Measurements from ENCODE around the gene ECSCR. TPM values are rescaled to one million over a fixed set of nuclear protein-coding genes. Genes with fewer than 3 reads are reported as not detected.

ECSCR gene
- total RNA-seq, 1 experiment from 2014 or later: not detected

DNA sequence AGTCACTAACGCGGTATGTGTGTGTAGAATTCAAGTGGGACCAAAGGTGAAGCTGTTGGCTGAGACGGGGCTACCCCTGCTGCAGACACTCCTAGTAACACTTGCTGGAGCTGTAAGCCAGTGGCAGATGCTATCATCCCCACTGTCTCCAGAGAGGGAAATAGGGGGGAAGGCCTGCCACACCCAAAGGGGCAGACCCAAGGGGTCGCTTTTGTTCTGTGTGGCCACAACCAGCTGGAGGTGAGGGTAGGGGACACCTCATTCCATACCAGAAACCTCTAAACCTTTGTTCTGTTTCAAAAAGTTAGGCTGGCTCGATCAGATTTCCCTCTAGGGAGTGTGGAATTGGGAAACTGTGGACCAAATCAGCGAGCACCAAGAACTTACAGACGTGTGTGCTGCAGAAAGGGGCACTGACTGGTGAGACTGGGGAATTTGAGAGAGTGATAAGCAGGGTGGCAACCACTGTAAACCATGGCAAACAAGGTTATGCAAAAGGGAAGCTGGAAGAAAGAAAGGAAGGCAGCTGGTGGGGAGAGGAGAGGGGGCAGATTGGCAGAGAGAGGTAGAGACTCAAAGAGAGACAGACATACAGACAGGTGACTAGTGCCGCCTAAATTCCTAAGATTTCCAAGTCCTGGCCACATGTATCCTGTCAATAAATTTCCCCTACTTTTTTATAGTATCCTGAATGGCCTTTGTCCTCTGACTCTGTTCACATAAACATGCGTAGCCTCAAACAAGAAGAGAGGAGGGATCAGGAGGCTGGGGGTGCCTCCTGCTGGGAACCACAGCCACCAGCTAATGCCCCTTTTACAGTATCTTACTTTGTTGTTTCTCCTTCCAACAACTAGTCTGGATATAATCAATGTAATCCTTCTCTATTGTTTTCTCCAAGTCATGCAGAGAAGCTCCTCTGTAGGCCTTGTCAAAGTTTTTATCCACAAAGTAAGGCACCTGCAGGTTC, 43.0 kb downstream of the ECSCR start:
- H3K36me3 Mint-ChIP-seq (ENCODE audit: insufficient read depth, unreplicated experiment): peaks cover 33% of the 10 kb centered on the region
- no peak overlapping the region for H3K27ac Mint-ChIP-seq (ENCODE audit: low read depth, unreplicated experiment)
- H3K4me1 Mint-ChIP-seq (ENCODE audit: insufficient read depth, unreplicated experiment): no peaks in the 10 kb centered on the region
- H3K4me3 Mint-ChIP-seq (ENCODE audit: unreplicated experiment): no peak overlapping the region
- H3K27me3 Mint-ChIP-seq (ENCODE audit: insufficient read depth, unreplicated experiment): no peaks in the 10 kb centered on the region
- ChIA-PET CTCF (interaction anchor here (0.6 to 11.6 kb wide), 13 partner anchors 10 to 349 kb away, joined by 3 to 434 read pairs (median 4); partner anchors contain the start of gene SPATA24), POLR2A (interaction anchor here (0.5 to 1.5 kb wide), 5 partner anchors 13 to 95 kb away, joined by 3 to 4 read pairs (median 3); partner anchors contain the start of gene DNAJC18)
- no peaks in the 10 kb centered on the region for H3K9me3 Mint-ChIP-seq (ENCODE audit: unreplicated experiment)
- intact Hi-C loops (cut with micrococcal nuclease): no loop called here
- DNase-seq (ENCODE audit: unreplicated experiment): no peak
- no TSS peak for BruUV-seq (replicated peaks)
- TF ChIP-seq CTCF (IDR thresholded peaks at IDR 0.05; ENCODE audit: unreplicated experiment): no peak

DNA sequence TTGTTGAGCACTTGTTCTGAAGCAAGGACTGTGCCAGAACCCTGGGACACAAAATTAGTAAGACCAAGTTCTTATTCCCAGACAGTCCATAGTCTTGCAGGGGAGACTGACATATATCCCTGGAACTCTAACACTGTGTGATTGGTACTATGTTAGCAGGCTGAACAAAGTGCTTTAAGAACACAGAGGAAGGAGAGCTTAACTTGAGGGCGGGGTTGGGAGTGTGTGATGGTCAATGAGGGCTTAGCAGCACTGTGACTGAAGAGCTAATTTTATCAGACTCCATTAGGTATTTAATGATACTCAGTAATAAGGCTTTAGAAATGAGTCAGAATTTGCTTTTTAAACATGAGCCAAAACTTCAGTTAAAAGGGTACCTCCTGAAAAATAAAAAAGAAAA, 43.8 kb downstream of the ECSCR start:
- Mint-ChIP-seq H3K9me3 (ENCODE audit: unreplicated experiment) (no peaks in the 10 kb centered on the region), H3K27ac (ENCODE audit: low read depth, unreplicated experiment) (no peak overlapping the region), H3K36me3 (ENCODE audit: insufficient read depth, unreplicated experiment) (peaks cover 26% of the 10 kb centered on the region), H3K27me3 (ENCODE audit: insufficient read depth, unreplicated experiment) (no peaks in the 10 kb centered on the region), H3K4me1 (ENCODE audit: insufficient read depth, unreplicated experiment) (no peaks in the 10 kb centered on the region), H3K4me3 (ENCODE audit: unreplicated experiment) (no peak overlapping the region)
- intact Hi-C loops (cut with micrococcal nuclease): no loop called here
- POLR2A ChIA-PET: interaction anchor here (0.7 to 1.4 kb wide), 3 partner anchors 12 to 96 kb away, joined by 3 to 4 read pairs (median 3); partner anchors contain the start of gene SPATA24
- CTCF ChIA-PET: interaction anchor here (0.7 to 11.6 kb wide), 8 partner anchors 10 to 349 kb away, joined by 3 to 434 read pairs (median 4); partner anchors contain the start of gene SPATA24
- DNase-seq (ENCODE audit: unreplicated experiment): no peak
- TF ChIP-seq CTCF (IDR thresholded peaks at IDR 0.05; ENCODE audit: unreplicated experiment): no peak
- BruUV-seq (replicated peaks): no TSS peak

DNA sequence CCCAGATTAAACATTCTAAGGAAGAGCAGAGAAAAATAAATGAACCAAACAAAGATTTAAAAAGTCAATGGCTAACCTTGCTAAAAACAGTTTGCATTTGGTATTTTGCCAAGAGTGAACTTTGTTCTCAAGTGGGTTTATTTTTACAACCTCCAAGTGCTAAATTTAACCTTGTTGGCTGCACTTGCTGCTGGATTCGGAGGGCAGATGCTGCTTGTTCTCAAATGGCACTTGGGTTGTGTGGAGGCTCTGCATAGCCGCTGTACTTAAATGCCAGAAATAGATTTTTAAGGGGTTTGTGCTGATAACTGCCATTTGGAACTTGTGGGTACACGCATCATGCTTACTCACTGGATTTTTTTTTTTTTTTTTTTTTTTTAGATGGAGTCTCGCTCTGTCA, 45.3 kb downstream of the ECSCR start:
- Mint-ChIP-seq H3K27ac (ENCODE audit: low read depth, unreplicated experiment) (no peak overlapping the region), H3K4me1 (ENCODE audit: insufficient read depth, unreplicated experiment) (no peaks in the 10 kb centered on the region), H3K36me3 (ENCODE audit: insufficient read depth, unreplicated experiment) (peaks cover 19% of the 10 kb centered on the region), H3K4me3 (ENCODE audit: unreplicated experiment) (no peak overlapping the region), H3K9me3 (ENCODE audit: unreplicated experiment) (no peaks in the 10 kb centered on the region), H3K27me3 (ENCODE audit: insufficient read depth, unreplicated experiment) (no peaks in the 10 kb centered on the region)
- no peak for DNase-seq (ENCODE audit: unreplicated experiment)
- TF ChIP-seq CTCF (IDR thresholded peaks at IDR 0.05; ENCODE audit: unreplicated experiment): no peak
- ChIA-PET CTCF (interaction anchor here (0.5 to 11.6 kb wide), 3 partner anchors 36 to 326 kb away, joined by 3 to 434 read pairs (median 4); no protein-coding TSS in a partner anchor), POLR2A (no interaction called here)
- intact Hi-C loops (cut with micrococcal nuclease): no loop called here
- no TSS peak for BruUV-seq (replicated peaks)

DNA sequence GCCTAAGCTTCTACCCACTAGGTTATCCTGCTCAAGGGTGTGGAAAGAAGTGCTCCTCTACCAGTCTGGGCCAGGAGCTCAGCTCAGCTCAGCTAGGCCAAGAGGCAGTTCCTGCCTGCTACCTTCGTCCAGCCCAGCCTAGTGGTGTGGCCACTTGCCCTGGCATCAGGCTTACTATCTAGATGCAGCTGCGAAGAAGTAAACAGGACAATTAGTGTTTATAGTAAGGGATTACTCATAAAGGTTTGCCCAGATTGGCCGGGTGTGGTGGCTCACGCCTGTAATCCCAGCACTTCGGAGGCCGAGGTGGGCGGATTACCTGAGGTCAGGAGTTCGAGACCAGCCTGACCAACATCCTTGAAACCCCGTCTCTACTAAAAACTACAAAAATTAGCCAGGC, 45.9 kb downstream of the ECSCR start:
- no peaks in the 10 kb centered on the region for H3K27me3 Mint-ChIP-seq (ENCODE audit: insufficient read depth, unreplicated experiment)
- TF ChIP-seq CTCF (IDR thresholded peaks at IDR 0.05; ENCODE audit: unreplicated experiment): no peak
- no peaks in the 10 kb centered on the region for H3K4me1 Mint-ChIP-seq (ENCODE audit: insufficient read depth, unreplicated experiment)
- no peaks in the 10 kb centered on the region for H3K9me3 Mint-ChIP-seq (ENCODE audit: unreplicated experiment)
- peaks cover 16% of the 10 kb centered on the region for H3K36me3 Mint-ChIP-seq (ENCODE audit: insufficient read depth, unreplicated experiment)
- no TSS peak for BruUV-seq (replicated peaks)
- no peak for DNase-seq (ENCODE audit: unreplicated experiment)
- ChIA-PET POLR2A (interaction anchor here (1.4 kb wide), 1 partner anchor 10 kb away, joined by 4 read pairs; no protein-coding TSS in a partner anchor), CTCF (interaction anchor here (0.5 to 11.6 kb wide), 2 partner anchors 97 to 327 kb away, joined by 3 to 434 read pairs; no protein-coding TSS in a partner anchor)
- H3K27ac Mint-ChIP-seq (ENCODE audit: low read depth, unreplicated experiment): no peak overlapping the region
- intact Hi-C loops (cut with micrococcal nuclease): no loop called here
- no peak overlapping the region for H3K4me3 Mint-ChIP-seq (ENCODE audit: unreplicated experiment)

All from MCF 10A (cell line).